ENCODE results near the gene TTLL8. TPM values are rescaled to one million over a fixed set of nuclear protein-coding genes. Genes with fewer than 3 reads are reported as not detected.

The TTLL8 gene
- total RNA-seq, 1 experiment from 2014 or later: not detected

DNA sequence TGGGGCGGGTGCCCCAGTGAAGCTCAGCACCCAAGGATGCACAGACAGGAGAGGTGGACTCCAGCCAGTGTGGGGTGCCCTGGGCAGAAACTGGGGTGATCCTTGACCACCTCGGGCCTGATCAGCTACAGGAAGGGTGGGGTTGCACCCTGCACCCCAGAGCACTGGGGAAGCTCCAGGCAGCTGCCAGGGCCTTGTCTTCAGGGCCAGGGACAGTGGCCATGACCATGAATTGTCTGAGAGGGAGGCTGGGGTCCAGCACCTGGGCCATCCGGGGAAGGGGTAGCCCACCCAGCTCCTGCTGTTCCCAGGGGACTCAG, 63.1 kb downstream of the TTLL8 start:
- DNase-seq (ENCODE audit: low read depth, low spot score): no peak
- POLR2A ChIA-PET: no interaction called here
- H3K79me2 ChIP-seq (ENCODE audit: insufficient read depth, low read length): no peaks in the 10 kb centered on the region
- no peak overlapping the region for H3K4me2 ChIP-seq (ENCODE audit: low read length)
- no peak overlapping the region for H2AFZ ChIP-seq (ENCODE audit: low read depth, low read length, poor library complexity, severe bottlenecking)
- no peaks in the 10 kb centered on the region for H3K27me3 ChIP-seq (ENCODE audit: insufficient read depth, low read length)
- no peaks in the 10 kb centered on the region for H4K20me1 ChIP-seq (ENCODE audit: insufficient read depth)
- peaks cover 0 to 14% of the 10 kb centered on the region in 2 experiments; a peak in 1 of 4 replicates for H3K4me1 ChIP-seq (ENCODE audit: control insufficient read depth in 1 of 2, insufficient read depth in 2 of 2, low read length in 2 of 2)
- BruUV-seq (replicated peaks): no TSS peak
- no peaks in the 10 kb centered on the region for H3K9me2 ChIP-seq (ENCODE audit: insufficient read depth)
- intact Hi-C loops (cut with micrococcal nuclease): no loop called here
- CTCF ChIA-PET: interaction anchor here (0.6 to 1.5 kb wide), 2 partner anchors 32 to 64 kb away, joined by 3 to 6 read pairs; no protein-coding TSS in a partner anchor
- TF ChIP-seq FOSL1 (IDR thresholded peaks at IDR 0.05; ENCODE audit: low read depth) (no peak), YY1 (IDR thresholded peaks at IDR 0.05; ENCODE audit: extremely low read depth, insufficient replicate concordance, low read depth, low read length) (no peak), CBX3 (IDR thresholded peaks at IDR 0.05; ENCODE audit: low read depth) (no peak), RAD21 (IDR thresholded peaks at IDR 0.05; ENCODE audit: low read depth) (no peak), ELF1 (IDR thresholded peaks at IDR 0.05; ENCODE audit: borderline replicate concordance, low read depth) (no peak), TCF7L2 (IDR thresholded peaks at IDR 0.05; ENCODE audit: borderline replicate concordance, extremely low read depth, insufficient read depth, insufficient read length) (no peak), EZH2 (IDR thresholded peaks at IDR 0.05) (no peak), ZFX (IDR thresholded peaks at IDR 0.05) (no peak)
- TF ChIP-seq, protein P1, sequence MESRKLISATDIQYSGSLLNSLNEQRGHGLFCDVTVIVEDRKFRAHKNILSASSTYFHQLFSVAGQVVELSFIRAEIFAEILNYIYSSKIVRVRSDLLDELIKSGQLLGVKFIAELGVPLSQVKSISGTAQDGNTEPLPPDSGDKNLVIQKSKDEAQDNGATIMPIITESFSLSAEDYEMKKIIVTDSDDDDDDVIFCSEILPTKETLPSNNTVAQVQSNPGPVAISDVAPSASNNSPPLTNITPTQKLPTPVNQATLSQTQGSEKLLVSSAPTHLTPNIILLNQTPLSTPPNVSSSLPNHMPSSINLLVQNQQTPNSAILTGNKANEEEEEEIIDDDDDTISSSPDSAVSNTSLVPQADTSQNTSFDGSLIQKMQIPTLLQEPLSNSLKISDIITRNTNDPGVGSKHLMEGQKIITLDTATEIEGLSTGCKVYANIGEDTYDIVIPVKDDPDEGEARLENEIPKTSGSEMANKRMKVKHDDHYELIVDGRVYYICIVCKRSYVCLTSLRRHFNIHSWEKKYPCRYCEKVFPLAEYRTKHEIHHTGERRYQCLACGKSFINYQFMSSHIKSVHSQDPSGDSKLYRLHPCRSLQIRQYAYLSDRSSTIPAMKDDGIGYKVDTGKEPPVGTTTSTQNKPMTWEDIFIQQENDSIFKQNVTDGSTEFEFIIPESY (IDR thresholded peaks at IDR 0.05; ENCODE audit: extremely low read depth, insufficient replicate concordance, low read length): no peak
- TF ChIP-seq, protein P2, sequence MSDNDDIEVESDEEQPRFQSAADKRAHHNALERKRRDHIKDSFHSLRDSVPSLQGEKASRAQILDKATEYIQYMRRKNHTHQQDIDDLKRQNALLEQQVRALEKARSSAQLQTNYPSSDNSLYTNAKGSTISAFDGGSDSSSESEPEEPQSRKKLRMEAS (IDR thresholded peaks at IDR 0.05): no peak
- no peak overlapping the region for H3K27ac ChIP-seq (ENCODE audit: low read depth, low read length)
- 0 out of 4 replicates have a peak, but pooled peaks cover 4 to 6% of the 10 kb centered on the region in 2 experiments for H3K9me3 ChIP-seq (ENCODE audit: control insufficient read depth in 1 of 2, insufficient read depth in 1 of 2, low read depth in 1 of 2, low read length in 2 of 2)
- RAD21 ChIA-PET (ENCODE audit: low non-redundant PET in 1 of 2, low total read pairs in 2 of 2, uncharacterized antibody in 2 of 2, unreplicated experiment in 2 of 2): no interaction called here
- H3K9ac ChIP-seq (ENCODE audit: low read length): no peak overlapping the region
- H3K36me3 ChIP-seq (ENCODE audit: control insufficient read depth in 1 of 2, insufficient read depth in 2 of 2, low read length in 2 of 2): no peaks in the 10 kb centered on the region
- ATAC-seq: no peak
- H3K4me3 ChIP-seq (replicated peaks in 1 of 2; ENCODE audit: low read depth in 1 of 2, low read length in 2 of 2): no peak overlapping the region

All from HCT116 (cell line).